Measurements from ENCODE around the gene HTR6.

- TF ChIP-seq EGR1 (IDR thresholded peaks at IDR 0.05) (no peak), RAD21 (IDR thresholded peaks at IDR 0.05; ENCODE audit: low read depth) (no peak), ZBTB7A (IDR thresholded peaks at IDR 0.05; ENCODE audit: low read depth) (no peak), MAX (IDR thresholded peaks at IDR 0.05) (no peak), EP300 (IDR thresholded peaks at IDR 0.05; ENCODE audit: borderline replicate concordance) (no peak), TAF1 (IDR thresholded peaks at IDR 0.05; ENCODE audit: low read depth) (no peak), NFIC (IDR thresholded peaks at IDR 0.05) (no peak), FOXM1 (IDR thresholded peaks at IDR 0.05; ENCODE audit: borderline replicate concordance, low read depth) (no peak), REST (IDR thresholded peaks at IDR 0.05; ENCODE audit: low read depth) (no peak)
Observed at GRCh38 chr1:19648239-19648638, 16.4 kb upstream of the HTR6 start.
